Dedifferentiated amniotic fluid mesenchymal stem cell (primary cell): ENCODE data around the gene KRT78.
"Not testable (repeated sequence)": the region's sequence is repeated elsewhere in the genome, so short reads cannot be mapped to it uniquely, and the experiment has no call there.

ENCODE experiments used
- DNase-seq: peaks from one replicate; pipeline ENCODE4 v3.0.0-alpha.2; 2016; ENCODE audit errors: extremely low spot score

KRT78 gene

GRCh38 chr12:52796429-52796794, 52.4 kb downstream of the KRT78 start:
- DNase-seq: no peak

- DNase-seq: no peak
These were observed 52.9 kb downstream of the KRT78 start, which contains the start of gene KRT3 for GRCh38 chr12:52795694-52796428. KRT3 (minus strand) TSS chr12:52796117; CDS start chr12:52796042, 75 bp downstream.

- not testable (repeated sequence) for DNase-seq
These were observed 53.5 kb downstream of the KRT78 start for GRCh38 chr12:52795332-52795674.

- no peak for DNase-seq
These were observed 54.1 kb downstream of the KRT78 start for GRCh38 chr12:52794479-52795331.

GRCh38 chr12:52792185-52793029, 56.4 kb downstream of the KRT78 start:
- no peak for DNase-seq

- DNase-seq: no peak
These were observed 57.3 kb downstream of the KRT78 start for GRCh38 chr12:52791271-52792184.

GRCh38 chr12:52790427-52791270, 58.1 kb downstream of the KRT78 start:
- no peak for DNase-seq

- no peak for DNase-seq
These were observed 59.0 kb downstream of the KRT78 start for GRCh38 chr12:52789637-52790426.

GRCh38 chr12:52788876-52789636, 59.7 kb downstream of the KRT78 start:
- DNase-seq: no peak

- no peak for DNase-seq
These were observed 60.5 kb downstream of the KRT78 start for GRCh38 chr12:52788192-52788875.
